ENCODE data around the gene MAP2K5.

The MAP2K5 gene

DNA sequence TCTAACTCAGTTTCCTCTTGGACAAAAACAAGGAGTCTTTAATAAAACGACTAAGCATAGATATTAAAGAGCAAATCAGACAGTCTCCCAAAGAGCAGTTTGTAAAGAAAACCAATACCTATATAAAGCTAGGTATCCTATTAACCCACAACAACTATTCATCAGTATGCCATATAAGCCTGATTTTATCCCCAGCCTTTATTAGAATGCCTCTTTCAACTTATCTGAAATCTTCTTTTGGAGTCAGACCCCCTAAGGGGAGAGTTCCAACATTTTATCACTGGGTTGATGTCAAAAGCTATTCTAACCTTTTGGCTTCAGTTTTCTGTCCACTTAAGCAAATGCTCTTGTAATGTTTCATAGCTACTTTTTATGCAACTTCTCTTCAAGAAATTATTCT is 17.8 kb downstream of the MAP2K5 start:
- no peak for DNase-seq

- no peak for DNase-seq
Measured at GRCh38 chr15:67563092-67563491, 20.6 kb downstream of the MAP2K5 start.

DNA sequence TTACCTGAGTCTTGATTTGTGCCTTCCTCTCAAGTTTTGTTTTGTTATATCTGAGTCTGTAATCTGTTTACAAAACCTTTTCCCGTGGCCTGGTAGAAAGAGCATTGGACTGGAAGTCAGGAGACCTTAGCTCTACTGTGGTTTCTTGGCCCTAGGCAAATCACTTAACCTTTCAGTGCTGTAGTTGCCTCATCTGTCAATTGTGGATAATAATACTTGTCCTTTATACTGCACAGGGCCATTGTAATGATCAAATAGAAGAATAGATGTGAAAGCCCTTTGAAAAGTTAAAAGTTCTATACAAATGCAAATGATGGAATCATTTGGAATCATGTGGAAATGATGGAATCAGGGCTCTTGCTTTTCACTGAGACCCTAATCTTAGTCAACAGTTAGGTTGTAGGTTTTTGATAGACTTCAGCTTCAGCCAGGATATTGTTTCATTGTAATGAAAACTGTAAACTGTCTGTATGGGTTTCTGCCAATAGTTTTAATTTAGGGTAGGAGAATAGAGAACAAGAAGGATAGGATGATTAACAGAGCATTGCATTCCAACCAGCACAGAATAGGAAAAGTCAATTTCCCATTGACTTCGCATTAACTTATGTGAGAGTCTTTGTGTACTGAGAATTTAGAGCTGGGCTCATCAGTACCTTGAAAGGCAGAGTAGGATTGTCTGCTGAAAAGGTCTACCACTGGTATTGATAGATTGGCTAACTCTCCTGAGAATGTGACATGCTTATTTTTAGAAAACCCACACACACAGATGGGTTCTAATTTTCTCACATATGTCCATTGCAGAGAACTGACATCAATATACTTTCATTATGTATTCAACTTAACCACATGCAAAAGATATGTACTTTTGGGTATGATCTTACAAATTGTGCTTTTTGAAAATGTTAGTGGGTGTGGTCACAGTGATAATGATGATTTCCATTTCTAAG is 21.8 kb downstream of the MAP2K5 start:
- DNase-seq: no peak

GRCh38 chr15:67564968-67565345 is 22.5 kb downstream of the MAP2K5 start:
- DNase-seq: no peak

DNA sequence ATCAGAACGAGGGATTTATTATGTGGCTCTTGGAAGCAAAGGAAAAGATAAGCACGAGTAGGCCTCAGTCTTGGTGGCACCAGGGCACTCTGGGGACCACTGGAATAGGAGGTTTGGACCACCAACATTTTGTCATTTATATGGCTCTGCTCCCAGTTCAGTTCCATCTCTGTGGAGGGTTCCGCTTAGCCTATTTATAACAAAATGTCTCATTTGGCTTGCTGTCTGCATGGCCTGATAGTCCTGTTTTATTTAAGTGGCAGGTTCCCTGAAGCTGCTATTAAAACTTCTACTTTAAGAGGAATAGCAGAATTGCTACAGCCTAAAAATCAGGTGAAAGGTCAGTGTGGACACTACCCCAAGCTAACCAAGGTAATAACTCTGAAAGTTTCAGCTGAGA is 27.2 kb downstream of the MAP2K5 start:
- DNase-seq: no peak

DNA sequence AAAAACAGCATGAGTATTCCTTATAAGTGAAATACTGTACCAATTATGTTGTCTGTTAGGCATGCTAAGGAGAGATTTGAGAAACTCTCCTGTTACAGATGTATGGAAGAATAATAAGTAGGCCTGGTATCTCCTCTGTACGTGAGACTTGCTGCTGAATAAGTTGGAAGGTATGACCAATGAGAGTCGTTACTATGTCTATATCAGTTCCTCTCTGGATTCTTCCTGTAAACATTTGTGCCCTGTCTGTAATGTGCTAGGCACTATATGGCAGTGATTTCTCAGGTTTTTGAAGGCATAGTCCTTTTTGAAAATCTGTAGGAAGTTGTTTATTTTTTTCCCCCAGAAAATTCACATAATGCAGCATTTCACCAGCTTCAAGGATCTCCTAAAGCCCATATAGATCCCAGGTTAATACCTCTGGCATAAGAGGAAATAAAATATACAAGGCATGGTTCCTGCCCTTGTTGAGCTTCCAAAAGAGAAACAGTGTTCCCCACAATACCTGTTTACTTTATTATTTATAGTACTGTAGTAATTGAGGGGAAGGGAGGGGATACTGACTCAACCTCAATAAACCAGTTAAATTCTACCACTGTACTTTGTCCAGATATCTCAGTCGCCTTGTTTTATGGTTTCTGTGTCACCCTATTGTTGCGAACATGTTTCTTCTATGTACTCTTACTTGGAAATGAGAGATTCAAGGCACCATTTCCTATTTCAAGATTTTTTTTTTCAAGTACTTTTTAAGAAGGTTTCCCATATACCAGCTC is 28.6 kb downstream of the MAP2K5 start:
- no peak for DNase-seq

GRCh38 chr15:67571648-67572415 is 29.3 kb downstream of the MAP2K5 start:
- no peak for DNase-seq

GRCh38 chr15:67573194-67573593 is 30.7 kb downstream of the MAP2K5 start:
- DNase-seq: no peak

- DNase-seq: no peak
Measured at GRCh38 chr15:67575039-67575502, 32.6 kb downstream of the MAP2K5 start.

DNA sequence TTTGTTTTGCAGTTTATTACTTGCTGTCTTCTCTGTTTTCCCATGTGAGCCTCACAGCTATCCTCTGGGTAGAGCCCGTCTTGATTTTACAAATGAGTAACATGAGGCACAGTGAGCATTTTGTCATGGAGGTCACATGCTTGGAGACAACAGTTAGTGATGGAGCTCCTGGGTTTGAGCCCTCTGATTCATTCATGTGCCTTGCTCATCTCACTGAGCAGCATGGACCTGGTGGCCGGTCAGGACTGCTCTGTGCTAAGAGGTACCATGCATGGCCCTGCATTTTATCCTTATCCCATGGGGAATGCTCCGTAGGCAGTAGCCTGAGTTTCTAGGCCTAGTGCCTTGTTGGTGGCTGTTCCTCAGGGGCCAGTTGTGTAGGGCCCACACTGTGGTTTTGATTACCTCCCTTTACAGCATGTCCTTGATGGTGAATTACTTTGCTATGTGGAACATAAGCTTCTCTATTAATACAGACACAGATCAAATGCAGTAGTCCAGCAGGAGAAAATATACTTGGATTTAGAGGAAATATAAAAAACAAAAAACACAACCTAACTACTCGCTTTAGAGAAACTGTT is 35.6 kb downstream of the MAP2K5 start:
- DNase-seq: no peak

GRCh38 chr15:67579164-67579563 is 36.7 kb downstream of the MAP2K5 start:
- DNase-seq: no peak

DNA sequence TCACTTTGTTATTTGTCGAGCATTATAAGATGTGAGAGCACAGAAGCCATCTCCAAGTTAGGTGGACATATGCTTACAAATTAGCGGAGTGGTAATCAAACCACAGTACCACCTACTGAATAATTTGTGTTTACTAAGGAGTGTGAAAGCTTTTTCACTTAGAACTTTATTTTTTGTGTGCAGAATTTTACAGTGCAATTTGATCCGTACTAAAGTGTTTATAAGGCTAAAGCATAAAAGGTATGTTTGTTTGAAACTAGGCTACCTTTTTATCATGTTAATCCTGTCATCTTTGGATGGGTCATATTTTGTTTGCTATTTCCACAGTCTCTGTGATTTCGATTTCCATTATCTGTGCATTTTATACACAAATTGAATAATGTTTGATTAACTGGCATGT is 37.5 kb downstream of the MAP2K5 start:
- DNase-seq: no peak

DNA sequence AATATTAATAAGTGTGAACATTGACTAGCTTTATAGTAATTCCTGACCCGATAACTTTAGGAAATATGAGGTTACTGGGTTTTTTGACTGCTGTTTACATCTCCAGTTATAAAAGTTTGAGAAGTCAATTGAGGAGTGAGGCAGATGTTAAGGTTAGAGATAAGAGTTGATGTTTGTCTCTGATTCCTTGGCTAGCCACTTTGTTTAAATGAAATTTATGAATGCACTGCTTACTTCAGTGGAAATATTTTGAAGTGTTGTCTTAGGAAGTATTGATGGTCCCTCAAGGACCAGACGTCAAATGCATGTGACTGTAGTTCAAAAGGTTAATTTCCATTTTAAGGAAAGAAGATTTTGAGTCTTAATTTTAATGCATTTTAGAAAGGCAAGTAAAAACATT is 41.7 kb downstream of the MAP2K5 start:
- no peak for DNase-seq

GRCh38 chr15:67585681-67586080 is 43.2 kb downstream of the MAP2K5 start:
- DNase-seq: no peak

GRCh38 chr15:67587331-67587730 is 44.8 kb downstream of the MAP2K5 start:
- DNase-seq: no peak

GRCh38 chr15:67587754-67588153 is 45.3 kb downstream of the MAP2K5 start:
- DNase-seq: no peak

DNA sequence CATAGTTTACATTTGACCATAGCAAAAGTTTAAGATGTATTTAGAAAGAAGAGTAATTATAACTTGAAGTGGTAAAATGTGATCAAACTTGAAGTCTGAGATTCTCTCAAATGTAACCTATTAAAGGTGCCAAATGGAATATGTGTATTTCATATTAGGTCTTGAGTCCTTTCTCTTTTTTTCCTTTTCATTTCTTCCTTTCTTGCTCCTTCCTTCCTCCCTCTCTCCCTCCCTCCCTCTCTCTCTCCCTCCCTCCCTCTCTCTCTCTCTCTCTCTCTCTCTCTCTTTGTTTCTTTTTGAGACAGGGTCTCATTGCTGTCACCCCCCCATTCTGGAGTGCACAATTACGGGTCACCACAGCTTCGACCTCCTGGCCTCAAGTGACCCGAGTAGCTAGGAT is 47.7 kb downstream of the MAP2K5 start:
- no peak for DNase-seq

- DNase-seq: no peak
Measured at GRCh38 chr15:67592245-67592644, 49.7 kb downstream of the MAP2K5 start.

GRCh38 chr15:67593562-67593961 is 51.1 kb downstream of the MAP2K5 start:
- DNase-seq: no peak

- DNase-seq: no peak
Measured at GRCh38 chr15:67594770-67595169, 52.3 kb downstream of the MAP2K5 start.

GRCh38 chr15:67595572-67595971 is 53.1 kb downstream of the MAP2K5 start:
- DNase-seq: no peak

GRCh38 chr15:67601073-67601472 is 58.6 kb downstream of the MAP2K5 start:
- DNase-seq: no peak

GRCh38 chr15:67603063-67603462 is 60.6 kb downstream of the MAP2K5 start:
- DNase-seq: no peak
